ENCODE results near the gene VDAC1. TPM values are rescaled to one million over a fixed set of nuclear protein-coding genes. Genes with fewer than 3 reads are reported as not detected.

VDAC1 gene
- total and polyA plus RNA-seq, 2 donors (not counting 1 experiment from before 2014, with no cell fraction given): 202 to 281 TPM

GRCh38 chr5:134043793-134044792, 39.3 kb upstream of the VDAC1 start:
- no peak overlapping the region for H3K4me3 ChIP-seq (replicated peaks in 1 of 4; ENCODE audit: control extremely low read depth in 1 of 4, insufficient read depth in 1 of 4, low read depth in 3 of 4, low read length in 4 of 4)
- H3K27ac ChIP-seq (ENCODE audit: insufficient read depth, low read length): no peak overlapping the region
- H3K36me3 ChIP-seq (ENCODE audit: control insufficient read depth, insufficient read depth, low read length): no peaks in the 10 kb centered on the region
- TF ChIP-seq, protein P1, sequence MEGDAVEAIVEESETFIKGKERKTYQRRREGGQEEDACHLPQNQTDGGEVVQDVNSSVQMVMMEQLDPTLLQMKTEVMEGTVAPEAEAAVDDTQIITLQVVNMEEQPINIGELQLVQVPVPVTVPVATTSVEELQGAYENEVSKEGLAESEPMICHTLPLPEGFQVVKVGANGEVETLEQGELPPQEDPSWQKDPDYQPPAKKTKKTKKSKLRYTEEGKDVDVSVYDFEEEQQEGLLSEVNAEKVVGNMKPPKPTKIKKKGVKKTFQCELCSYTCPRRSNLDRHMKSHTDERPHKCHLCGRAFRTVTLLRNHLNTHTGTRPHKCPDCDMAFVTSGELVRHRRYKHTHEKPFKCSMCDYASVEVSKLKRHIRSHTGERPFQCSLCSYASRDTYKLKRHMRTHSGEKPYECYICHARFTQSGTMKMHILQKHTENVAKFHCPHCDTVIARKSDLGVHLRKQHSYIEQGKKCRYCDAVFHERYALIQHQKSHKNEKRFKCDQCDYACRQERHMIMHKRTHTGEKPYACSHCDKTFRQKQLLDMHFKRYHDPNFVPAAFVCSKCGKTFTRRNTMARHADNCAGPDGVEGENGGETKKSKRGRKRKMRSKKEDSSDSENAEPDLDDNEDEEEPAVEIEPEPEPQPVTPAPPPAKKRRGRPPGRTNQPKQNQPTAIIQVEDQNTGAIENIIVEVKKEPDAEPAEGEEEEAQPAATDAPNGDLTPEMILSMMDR (conservative IDR thresholded peaks at IDR 0.05 in 1 of 2, IDR thresholded peaks at IDR 0.05 in 1 of 2; ENCODE audit: low read depth in 1 of 2, low read length in 2 of 2): no peak
- no peak for TF ChIP-seq EZH2 (IDR thresholded peaks at IDR 0.05; ENCODE audit: low read length, missing control alignments)
- no peak overlapping the region for H3K4me2 ChIP-seq (ENCODE audit: extremely low read depth, insufficient read depth, low read length)
- H3K4me1 ChIP-seq (ENCODE audit: control insufficient read depth, extremely low read depth, insufficient read depth, low read length): peaks cover 2% of the 10 kb centered on the region
- H3K79me2 ChIP-seq (ENCODE audit: control insufficient read depth, insufficient read depth, low read length): no peaks in the 10 kb centered on the region
- DNase-seq (ENCODE audit: low read depth in 2 of 2): no peak
- H2AFZ ChIP-seq (ENCODE audit: low read length): no peak overlapping the region
- H4K20me1 ChIP-seq (ENCODE audit: control insufficient read depth, extremely low read depth, insufficient read depth, low read length): no peaks in the 10 kb centered on the region
- H3K9me3 ChIP-seq (ENCODE audit: control insufficient read depth, insufficient read depth, low read depth, low read length): no peaks in the 10 kb centered on the region
- H3K27me3 ChIP-seq (ENCODE audit: control insufficient read depth, insufficient read depth, low read length): peaks cover 6% of the 10 kb centered on the region
- H3K9ac ChIP-seq (ENCODE audit: insufficient read depth, low read length): no peak overlapping the region

DNA sequence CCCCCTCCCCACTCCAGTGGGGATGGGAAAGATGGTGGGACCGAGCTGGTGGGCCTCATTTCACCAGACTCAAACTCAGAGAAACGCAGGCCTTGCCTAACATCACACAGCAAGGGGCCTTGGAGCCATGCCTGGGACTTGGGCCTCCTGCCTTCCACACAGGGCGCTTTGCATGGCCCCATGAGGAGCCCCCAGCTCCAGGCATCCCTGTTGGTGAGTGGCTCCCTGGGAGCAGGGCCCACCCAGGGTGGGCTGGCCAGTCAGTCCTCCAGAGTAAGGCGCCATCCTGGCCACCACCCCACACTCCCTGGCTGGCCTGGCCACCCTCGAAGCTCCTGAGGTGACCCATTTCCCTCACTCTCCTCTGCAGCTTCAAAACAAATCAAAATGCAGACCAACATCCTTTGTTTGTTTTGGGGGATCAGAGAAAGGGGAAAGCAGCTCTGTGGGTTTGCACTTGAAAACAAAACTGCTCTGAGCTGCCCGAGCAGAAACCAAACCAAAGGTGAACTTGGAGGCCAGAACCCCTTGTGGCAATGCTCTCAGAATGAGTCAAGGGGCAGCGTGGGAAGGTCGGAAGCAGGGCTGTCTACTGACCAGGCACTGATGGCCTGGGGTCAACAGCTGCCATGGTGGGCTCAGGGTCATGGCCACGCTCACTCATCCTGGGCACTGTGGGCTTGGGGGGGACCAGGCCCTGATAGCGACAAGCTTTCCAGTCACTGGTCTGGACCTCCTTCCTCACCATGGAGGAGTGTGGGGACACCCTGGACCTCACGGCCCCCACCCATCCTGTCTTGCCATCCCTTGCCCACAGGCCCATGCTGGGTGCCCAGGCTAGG, 37.0 kb upstream of the VDAC1 start:
- Histone ChIP-seq H3K9me3 (ENCODE audit: control insufficient read depth, insufficient read depth, low read depth, low read length) (no peaks in the 10 kb centered on the region), H4K20me1 (ENCODE audit: control insufficient read depth, extremely low read depth, insufficient read depth, low read length) (no peaks in the 10 kb centered on the region), H3K4me2 (ENCODE audit: extremely low read depth, insufficient read depth, low read length) (no peak overlapping the region), H2AFZ (ENCODE audit: low read length) (no peak overlapping the region), H3K4me1 (ENCODE audit: control insufficient read depth, extremely low read depth, insufficient read depth, low read length) (peaks cover 2% of the 10 kb centered on the region), H3K9ac (ENCODE audit: insufficient read depth, low read length) (no peak overlapping the region), H3K4me3 (replicated peaks in 1 of 4; ENCODE audit: control extremely low read depth in 1 of 4, insufficient read depth in 1 of 4, low read depth in 3 of 4, low read length in 4 of 4) (no peak overlapping the region), H3K27me3 (ENCODE audit: control insufficient read depth, insufficient read depth, low read length) (peaks cover 8% of the 10 kb centered on the region), H3K36me3 (ENCODE audit: control insufficient read depth, insufficient read depth, low read length) (no peaks in the 10 kb centered on the region), H3K27ac (ENCODE audit: insufficient read depth, low read length) (no peak overlapping the region), H3K79me2 (ENCODE audit: control insufficient read depth, insufficient read depth, low read length) (no peaks in the 10 kb centered on the region)
- no peak for TF ChIP-seq EZH2 (IDR thresholded peaks at IDR 0.05; ENCODE audit: low read length, missing control alignments)
- TF ChIP-seq, protein P1 (conservative IDR thresholded peaks at IDR 0.05 in 1 of 2, IDR thresholded peaks at IDR 0.05 in 1 of 2; ENCODE audit: low read depth in 1 of 2, low read length in 2 of 2): no peak
- DNase-seq (ENCODE audit: low read depth in 2 of 2): no peak

- H3K27me3 ChIP-seq (ENCODE audit: control insufficient read depth, insufficient read depth, low read length): peaks cover 7% of the 10 kb centered on the region
- H3K4me1 ChIP-seq (ENCODE audit: control insufficient read depth, extremely low read depth, insufficient read depth, low read length): peaks cover 2% of the 10 kb centered on the region
- TF ChIP-seq, protein P1 (conservative IDR thresholded peaks at IDR 0.05 in 1 of 2, IDR thresholded peaks at IDR 0.05 in 1 of 2; ENCODE audit: low read depth in 1 of 2, low read length in 2 of 2): no peak
- TF ChIP-seq EZH2 (IDR thresholded peaks at IDR 0.05; ENCODE audit: low read length, missing control alignments): no peak
- H3K9ac ChIP-seq (ENCODE audit: insufficient read depth, low read length): no peak overlapping the region
- H3K79me2 ChIP-seq (ENCODE audit: control insufficient read depth, insufficient read depth, low read length): no peaks in the 10 kb centered on the region
- H3K36me3 ChIP-seq (ENCODE audit: control insufficient read depth, insufficient read depth, low read length): no peaks in the 10 kb centered on the region
- no peaks in the 10 kb centered on the region for H3K9me3 ChIP-seq (ENCODE audit: control insufficient read depth, insufficient read depth, low read depth, low read length)
- H3K4me2 ChIP-seq (ENCODE audit: extremely low read depth, insufficient read depth, low read length): no peak overlapping the region
- H3K4me3 ChIP-seq (replicated peaks in 1 of 4; ENCODE audit: control extremely low read depth in 1 of 4, insufficient read depth in 1 of 4, low read depth in 3 of 4, low read length in 4 of 4): no peak overlapping the region
- H2AFZ ChIP-seq (ENCODE audit: low read length): no peak overlapping the region
- no peaks in the 10 kb centered on the region for H4K20me1 ChIP-seq (ENCODE audit: control insufficient read depth, extremely low read depth, insufficient read depth, low read length)
- DNase-seq (ENCODE audit: low read depth in 2 of 2): no peak
- H3K27ac ChIP-seq (ENCODE audit: insufficient read depth, low read length): no peak overlapping the region
Observed at GRCh38 chr5:134038138-134038537, 33.4 kb upstream of the VDAC1 start.

Data from fibroblast of lung (primary cell).